ENCODE data around the gene ODAPH. TPM values are rescaled to one million over a fixed set of nuclear protein-coding genes. Genes with fewer than 3 reads are reported as not detected.
"Not testable (repeated sequence)": the region's sequence is repeated elsewhere in the genome, so short reads cannot be mapped to it uniquely, and the experiment has no call there.

Gene ODAPH
- not detected in 2 replicates for total RNA-seq (2014; rRNA removed; shearing (Covaris generic); ENCODE audit: low replicate concordance)

DNA sequence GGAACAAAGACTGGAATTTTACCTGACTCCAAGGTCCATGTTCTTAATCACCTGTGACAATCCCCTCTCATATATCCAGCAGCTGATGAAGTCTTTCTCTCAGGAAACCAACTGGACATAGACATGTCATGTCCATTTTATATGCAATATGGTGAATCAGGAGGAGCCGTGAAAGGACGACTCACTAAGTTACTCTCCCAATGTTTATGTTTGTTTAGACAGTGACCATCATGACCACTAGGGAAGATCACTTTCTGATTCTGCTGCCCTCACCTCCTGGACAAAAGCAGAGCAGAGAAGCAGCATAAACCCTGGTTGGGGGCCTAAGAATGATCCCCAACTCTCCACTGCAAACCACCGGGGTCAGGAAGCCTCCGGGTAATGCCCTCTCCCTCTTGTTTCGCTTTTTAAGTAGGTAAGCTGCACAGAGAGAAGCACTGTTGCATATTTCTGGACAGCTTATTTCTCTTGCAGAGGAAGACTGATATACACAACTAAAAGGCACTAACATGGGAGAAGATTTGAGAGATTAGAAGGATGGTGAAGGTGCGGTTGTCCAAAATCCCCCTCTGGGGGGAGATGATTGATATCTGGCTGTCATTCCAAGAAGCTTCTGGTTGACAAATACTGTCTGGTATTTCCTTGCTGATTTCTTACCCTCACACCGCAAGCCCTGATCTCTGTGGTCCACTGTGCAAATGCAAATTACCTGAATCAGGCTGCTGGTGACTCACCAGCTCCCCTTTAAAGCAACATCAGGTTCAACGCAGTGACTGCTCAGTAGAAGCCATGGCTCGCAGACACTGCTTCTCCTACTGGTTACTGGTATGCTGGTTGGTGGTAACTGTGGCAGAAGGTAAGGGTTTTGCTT lies at the start of gene ODAPH:
Gene ODAPH (plus strand): TSS at position 773 of the 871 bp plus-strand sequence. CDS start 17 bp downstream, at position 790.
- DNase-seq: no peak
- Histone ChIP-seq H3K27me3 (no peaks in the 10 kb centered on the region), H3K36me3 (no peaks in the 10 kb centered on the region)

DNA sequence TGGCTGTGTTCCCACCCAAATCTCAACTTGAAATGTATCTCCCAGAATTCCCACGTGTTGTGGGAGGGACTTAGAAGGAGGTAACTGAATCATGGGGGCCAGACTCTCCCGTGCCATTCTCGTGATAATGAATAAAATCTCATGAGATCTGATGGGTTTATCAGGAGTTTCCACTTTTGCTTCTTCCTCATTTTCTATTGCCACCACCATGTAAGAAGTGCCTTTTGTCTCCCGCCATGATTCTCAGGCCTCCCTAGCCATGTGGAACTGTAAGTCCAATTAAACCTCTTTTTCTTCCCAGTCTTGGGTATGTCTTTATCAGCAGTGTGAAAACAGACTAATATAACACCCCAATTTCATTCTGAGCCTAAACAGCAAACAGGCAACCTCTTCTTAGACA lies 46.3 kb upstream of the ODAPH start:
- H3K27me3 ChIP-seq, DNase-seq, H3K9me3 ChIP-seq, H3K4me3 ChIP-seq: not testable (repeated sequence)
- H3K36me3 ChIP-seq: peaks cover 16% of the 10 kb centered on the region

More for the DNA sequence above, at the start of gene ODAPH:
- Histone ChIP-seq H3K4me3 (no peak within 1 kb of the TSS), H3K9me3 (no peaks in the 10 kb centered on the region)

GRCh38 chr4:75511841-75512240 lies 44.0 kb upstream of the ODAPH start:
- no peak overlapping the region for H3K4me3 ChIP-seq
- H3K36me3 ChIP-seq: peaks cover 9% of the 10 kb centered on the region
- no peaks in the 10 kb centered on the region for H3K27me3 ChIP-seq
- no peaks in the 10 kb centered on the region for H3K9me3 ChIP-seq
- DNase-seq: no peak

DNA sequence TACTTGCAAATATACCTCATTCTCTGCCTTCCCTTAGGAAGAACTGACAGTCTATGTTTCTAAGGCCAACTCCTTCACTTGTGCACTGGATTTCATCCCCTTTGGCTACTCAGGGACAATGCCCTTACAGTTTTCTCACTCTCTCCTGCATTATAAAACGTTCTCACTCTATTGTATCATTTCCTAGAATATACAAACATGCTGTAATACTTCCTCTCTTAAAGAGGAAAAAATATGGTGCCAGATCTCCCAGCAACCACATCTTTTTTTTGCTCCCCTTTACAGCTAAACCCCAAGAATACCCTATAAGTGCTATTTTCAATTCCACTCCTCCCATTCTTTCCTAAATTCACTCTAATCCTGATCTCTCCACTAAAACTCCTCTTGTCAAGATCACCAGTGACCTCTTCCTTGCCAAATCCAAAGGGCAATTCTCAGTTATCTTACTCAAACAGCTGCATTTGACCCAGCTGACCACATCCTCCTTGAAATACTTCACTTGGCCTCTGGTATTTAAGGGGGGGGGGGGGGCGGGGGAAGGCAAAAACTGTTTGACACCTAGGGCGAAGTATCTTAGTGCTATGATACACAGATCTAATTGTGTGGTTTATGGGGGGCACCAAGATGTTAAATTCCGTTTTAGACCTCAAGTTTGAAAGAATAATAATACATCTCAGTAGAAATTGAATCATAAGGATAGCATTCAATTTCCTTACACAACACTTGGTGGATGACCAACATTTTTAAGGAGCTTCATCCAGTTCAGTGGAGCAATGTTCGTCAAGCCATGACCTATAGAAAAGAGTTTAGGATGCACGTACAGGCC lies 43.3 kb upstream of the ODAPH start:
- H3K27me3 ChIP-seq: no peaks in the 10 kb centered on the region
- peak overlapping the region; percentile 72 for H3K4me3 ChIP-seq
- H3K9me3 ChIP-seq: no peaks in the 10 kb centered on the region
- H3K36me3 ChIP-seq: peaks cover 14% of the 10 kb centered on the region
- DNase-seq: peak; percentile 1

- no peaks in the 10 kb centered on the region for H3K9me3 ChIP-seq
- peak overlapping the region; percentile 72 for H3K4me3 ChIP-seq
- peaks cover 10% of the 10 kb centered on the region for H3K36me3 ChIP-seq
- no peak for DNase-seq
- no peaks in the 10 kb centered on the region for H3K27me3 ChIP-seq
These were observed 42.2 kb upstream of the ODAPH start for GRCh38 chr4:75513526-75514130.

- Histone ChIP-seq H3K4me3 (peak within 1 kb of the TSS; percentile 72), H3K36me3 (peaks cover 14% of the 10 kb centered on the region), H3K9me3 (no peaks in the 10 kb centered on the region), H3K27me3 (no peaks in the 10 kb centered on the region)
- peak; percentile 93 for DNase-seq
These were observed 41.5 kb upstream of the ODAPH start, which contains the start of the genes RCHY1 and THAP6 for GRCh38 chr4:75514131-75514948. Gene RCHY1 (minus strand): TSS chr4:75514403. CDS start chr4:75514286, 117 bp downstream. Gene THAP6 (plus strand): TSS chr4:75514473. CDS start chr4:75515453, 980 bp downstream.

- no peak for DNase-seq
- peaks cover 14% of the 10 kb centered on the region for H3K36me3 ChIP-seq
- no peaks in the 10 kb centered on the region for H3K27me3 ChIP-seq
- H3K9me3 ChIP-seq: no peaks in the 10 kb centered on the region
- H3K4me3 ChIP-seq: peak overlapping the region; percentile 72
These were observed 40.8 kb upstream of the ODAPH start for GRCh38 chr4:75514949-75515612.

DNA sequence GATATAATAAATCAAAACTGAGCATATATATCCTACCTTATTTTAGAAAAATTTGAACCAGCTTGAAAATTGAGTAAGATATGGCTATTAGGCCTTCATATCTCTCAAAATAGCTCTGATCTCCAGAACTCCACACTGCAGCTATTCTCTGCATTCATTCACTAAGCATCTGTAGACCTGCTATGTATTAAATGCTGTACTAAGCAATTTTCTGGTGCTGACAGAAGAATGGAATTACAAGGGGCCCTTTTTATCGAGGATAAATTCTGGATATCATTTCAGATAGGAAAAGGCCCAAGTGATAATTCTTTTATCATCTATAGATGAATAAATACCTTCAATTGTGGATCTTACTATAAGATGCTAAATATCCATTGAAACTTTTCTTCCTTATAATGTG lies 39.7 kb upstream of the ODAPH start:
- H3K36me3 ChIP-seq: peaks cover 8% of the 10 kb centered on the region
- no peak for DNase-seq
- no peak overlapping the region for H3K4me3 ChIP-seq
- no peaks in the 10 kb centered on the region for H3K27me3 ChIP-seq
- no peaks in the 10 kb centered on the region for H3K9me3 ChIP-seq

DNA sequence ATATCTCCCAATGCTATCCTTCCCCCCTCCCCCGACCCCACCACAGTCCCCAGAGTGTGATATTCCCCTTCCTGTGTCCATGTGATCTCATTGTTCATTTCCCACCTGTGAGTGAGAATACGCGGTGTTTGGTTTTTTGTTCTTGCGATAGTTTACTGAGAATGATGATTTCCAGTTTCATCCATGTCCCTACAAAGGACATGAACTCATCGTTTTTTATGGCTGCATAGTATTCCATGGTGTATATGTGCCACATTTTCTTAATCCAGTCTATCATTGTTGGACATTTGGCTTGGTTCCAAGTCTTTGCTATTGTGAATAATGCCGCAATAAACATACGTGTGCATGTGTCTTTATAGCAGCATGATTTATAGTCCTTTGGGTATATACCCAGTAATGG lies 36.4 kb upstream of the ODAPH start:
- H3K9me3 ChIP-seq, H3K36me3 ChIP-seq, DNase-seq, H3K4me3 ChIP-seq, H3K27me3 ChIP-seq: not testable (repeated sequence)

DNA sequence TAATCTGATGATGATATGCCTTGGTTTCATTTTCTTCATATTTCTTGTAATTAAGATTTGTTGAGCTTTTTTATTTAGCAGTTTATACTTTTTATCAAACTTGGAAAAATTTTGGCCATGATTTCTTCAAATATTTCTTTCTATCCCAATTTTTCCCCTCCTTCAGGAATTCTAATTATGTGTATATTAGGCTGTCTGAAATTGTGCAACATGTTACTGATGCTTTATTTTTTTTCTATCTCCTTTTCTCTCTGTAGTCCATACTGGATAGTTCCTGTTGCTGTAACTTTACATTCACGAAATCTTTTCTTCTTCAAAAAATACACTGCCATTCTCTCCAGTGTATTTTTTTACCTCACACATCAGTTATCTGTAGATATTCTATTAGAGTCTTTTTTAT lies 30.8 kb upstream of the ODAPH start:
- no peak for DNase-seq
- Histone ChIP-seq H3K9me3 (no peaks in the 10 kb centered on the region), H3K27me3 (no peaks in the 10 kb centered on the region), H3K36me3 (peaks cover 4% of the 10 kb centered on the region), H3K4me3 (no peak overlapping the region)

- H3K9me3 ChIP-seq: no peaks in the 10 kb centered on the region
- no peaks in the 10 kb centered on the region for H3K27me3 ChIP-seq
- no peak overlapping the region for H3K4me3 ChIP-seq
- peaks cover 4% of the 10 kb centered on the region for H3K36me3 ChIP-seq
- no peak for DNase-seq
These were observed 30.0 kb upstream of the ODAPH start for GRCh38 chr4:75525910-75526309.

DNA sequence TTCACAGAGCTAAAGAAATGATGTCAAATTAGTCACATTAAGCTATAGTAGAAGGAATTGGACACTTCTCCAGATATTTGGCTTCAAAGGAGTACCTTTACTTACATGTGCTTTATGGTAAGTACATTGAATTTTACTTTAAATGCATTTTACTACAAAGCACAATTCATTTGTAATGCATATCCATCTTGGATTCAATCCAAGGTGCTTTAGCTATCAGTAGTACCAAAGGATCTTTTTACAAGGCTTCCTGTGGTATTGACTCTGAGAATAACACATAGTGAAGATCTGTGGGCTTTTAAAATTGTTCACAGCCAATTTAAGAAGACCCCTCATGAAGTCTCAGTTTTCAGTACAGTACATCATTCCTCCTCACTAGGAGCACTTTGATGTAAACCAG lies 28.4 kb upstream of the ODAPH start:
- Histone ChIP-seq H3K4me3 (no peak overlapping the region), H3K9me3 (no peaks in the 10 kb centered on the region), H3K27me3 (no peaks in the 10 kb centered on the region), H3K36me3 (peaks cover 4% of the 10 kb centered on the region)
- no peak for DNase-seq

DNA sequence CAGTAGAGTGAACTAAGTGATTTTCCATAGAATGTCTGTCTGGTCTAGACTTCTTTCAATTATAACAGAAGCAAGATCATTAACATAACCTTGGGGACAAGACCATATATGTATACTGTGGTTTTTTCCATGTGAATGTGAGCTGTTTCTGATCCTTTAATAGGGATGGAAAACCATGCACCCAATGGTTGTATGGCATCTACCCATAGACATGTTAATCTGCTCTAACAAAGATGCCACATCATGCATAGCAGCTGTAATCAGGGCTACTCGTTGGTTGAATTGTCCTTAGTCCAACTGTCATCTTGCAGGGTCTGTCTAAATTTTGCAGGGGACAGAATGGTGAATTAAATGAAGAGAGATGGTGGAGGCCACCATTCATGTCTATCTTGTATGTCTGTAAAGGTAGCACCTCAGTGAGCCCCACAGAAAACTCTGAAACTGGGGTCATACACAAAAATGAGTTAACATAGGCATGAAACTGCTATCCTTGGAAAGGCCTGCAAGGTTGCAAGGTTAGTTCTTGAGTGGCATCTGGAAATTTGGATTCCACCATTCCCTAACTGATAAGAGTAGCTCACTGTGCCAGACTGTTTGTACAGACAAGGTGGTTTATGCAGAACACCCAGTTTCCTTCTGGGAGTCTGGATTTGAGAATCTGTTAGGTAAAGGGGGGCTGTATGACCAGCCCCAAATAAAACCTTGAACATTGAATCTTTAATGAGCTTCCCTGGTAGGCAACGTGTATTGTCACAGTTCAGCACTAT lies 25.1 kb upstream of the ODAPH start:
- DNase-seq: no peak
- H3K4me3 ChIP-seq: no peak overlapping the region
- H3K36me3 ChIP-seq: peaks cover 4% of the 10 kb centered on the region
- no peaks in the 10 kb centered on the region for H3K27me3 ChIP-seq
- no peaks in the 10 kb centered on the region for H3K9me3 ChIP-seq

- not testable (repeated sequence) for H3K9me3 ChIP-seq, DNase-seq, H3K4me3 ChIP-seq, H3K36me3 ChIP-seq, H3K27me3 ChIP-seq
These were observed 24.2 kb upstream of the ODAPH start for GRCh38 chr4:75531536-75532143.

Measured in MG63 (cell line).